ENCODE results near the gene SPR.

DNA sequence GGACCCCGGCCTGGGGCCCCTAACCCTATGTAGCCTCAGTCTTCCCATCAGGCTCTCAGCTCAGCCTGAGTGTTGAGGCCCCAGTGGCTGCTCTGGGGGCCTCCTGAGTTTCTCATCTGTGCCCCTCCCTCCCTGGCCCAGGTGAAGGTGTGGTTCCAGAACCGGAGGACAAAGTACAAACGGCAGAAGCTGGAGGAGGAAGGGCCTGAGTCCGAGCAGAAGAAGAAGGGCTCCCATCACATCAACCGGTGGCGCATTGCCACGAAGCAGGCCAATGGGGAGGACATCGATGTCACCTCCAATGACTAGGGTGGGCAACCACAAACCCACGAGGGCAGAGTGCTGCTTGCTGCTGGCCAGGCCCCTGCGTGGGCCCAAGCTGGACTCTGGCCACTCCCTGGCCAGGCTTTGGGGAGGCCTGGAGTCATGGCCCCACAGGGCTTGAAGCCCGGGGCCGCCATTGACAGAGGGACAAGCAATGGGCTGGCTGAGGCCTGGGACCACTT is 46.5 kb downstream of the SPR start:
- TF ChIP-seq, protein P1, sequence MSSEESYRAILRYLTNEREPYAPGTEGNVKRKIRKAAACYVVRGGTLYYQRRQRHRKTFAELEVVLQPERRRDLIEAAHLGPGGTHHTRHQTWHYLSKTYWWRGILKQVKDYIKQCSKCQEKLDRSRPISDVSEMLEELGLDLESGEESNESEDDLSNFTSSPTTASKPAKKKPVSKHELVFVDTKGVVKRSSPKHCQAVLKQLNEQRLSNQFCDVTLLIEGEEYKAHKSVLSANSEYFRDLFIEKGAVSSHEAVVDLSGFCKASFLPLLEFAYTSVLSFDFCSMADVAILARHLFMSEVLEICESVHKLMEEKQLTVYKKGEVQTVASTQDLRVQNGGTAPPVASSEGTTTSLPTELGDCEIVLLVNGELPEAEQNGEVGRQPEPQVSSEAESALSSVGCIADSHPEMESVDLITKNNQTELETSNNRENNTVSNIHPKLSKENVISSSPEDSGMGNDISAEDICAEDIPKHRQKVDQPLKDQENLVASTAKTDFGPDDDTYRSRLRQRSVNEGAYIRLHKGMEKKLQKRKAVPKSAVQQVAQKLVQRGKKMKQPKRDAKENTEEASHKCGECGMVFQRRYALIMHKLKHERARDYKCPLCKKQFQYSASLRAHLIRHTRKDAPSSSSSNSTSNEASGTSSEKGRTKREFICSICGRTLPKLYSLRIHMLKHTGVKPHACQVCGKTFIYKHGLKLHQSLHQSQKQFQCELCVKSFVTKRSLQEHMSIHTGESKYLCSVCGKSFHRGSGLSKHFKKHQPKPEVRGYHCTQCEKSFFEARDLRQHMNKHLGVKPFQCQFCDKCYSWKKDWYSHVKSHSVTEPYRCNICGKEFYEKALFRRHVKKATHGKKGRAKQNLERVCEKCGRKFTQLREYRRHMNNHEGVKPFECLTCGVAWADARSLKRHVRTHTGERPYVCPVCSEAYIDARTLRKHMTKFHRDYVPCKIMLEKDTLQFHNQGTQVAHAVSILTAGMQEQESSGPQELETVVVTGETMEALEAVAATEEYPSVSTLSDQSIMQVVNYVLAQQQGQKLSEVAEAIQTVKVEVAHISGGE (tag by site-specific recombination; conservative IDR thresholded peaks at IDR 0.05; ENCODE audit: low read depth), result no peak
- TF ChIP-seq ZNF707 (tag by site-specific recombination; IDR thresholded peaks at IDR 0.05) (no peak), ZNF530 (tag by site-specific recombination; IDR thresholded peaks at IDR 0.05; ENCODE audit: low read depth) (no peak), ZNF785 (tag by site-specific recombination; IDR thresholded peaks at IDR 0.05) (no peak), SALL2 (tag by site-specific recombination; IDR thresholded peaks at IDR 0.05; ENCODE audit: borderline replicate concordance) (no peak), KLF16 (tag by site-specific recombination; IDR thresholded peaks at IDR 0.05) (no peak), ZFP3 (tag by site-specific recombination; IDR thresholded peaks at IDR 0.05; ENCODE audit: low read depth) (no peak)
- TF ChIP-seq, protein P2, sequence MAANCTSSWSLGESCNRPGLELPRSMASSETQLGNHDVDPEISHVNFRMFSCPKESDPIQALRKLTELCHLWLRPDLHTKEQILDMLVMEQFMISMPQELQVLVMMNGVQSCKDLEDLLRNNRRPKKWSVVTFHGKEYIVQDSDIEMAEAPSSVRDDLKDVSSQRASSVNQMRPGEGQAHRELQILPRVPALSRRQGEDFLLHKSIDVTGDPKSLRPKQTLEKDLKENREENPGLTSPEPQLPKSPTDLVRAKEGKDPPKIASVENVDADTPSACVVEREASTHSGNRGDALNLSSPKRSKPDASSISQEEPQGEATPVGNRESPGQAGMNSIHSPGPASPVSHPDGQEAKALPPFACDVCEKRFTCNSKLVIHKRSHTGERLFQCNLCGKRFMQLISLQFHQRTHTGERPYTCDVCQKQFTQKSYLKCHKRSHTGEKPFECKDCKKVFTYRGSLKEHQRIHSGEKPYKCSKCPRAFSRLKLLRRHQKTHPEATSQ (tag by site-specific recombination; IDR thresholded peaks at IDR 0.05), result no peak
- TF ChIP-seq, protein P3, sequence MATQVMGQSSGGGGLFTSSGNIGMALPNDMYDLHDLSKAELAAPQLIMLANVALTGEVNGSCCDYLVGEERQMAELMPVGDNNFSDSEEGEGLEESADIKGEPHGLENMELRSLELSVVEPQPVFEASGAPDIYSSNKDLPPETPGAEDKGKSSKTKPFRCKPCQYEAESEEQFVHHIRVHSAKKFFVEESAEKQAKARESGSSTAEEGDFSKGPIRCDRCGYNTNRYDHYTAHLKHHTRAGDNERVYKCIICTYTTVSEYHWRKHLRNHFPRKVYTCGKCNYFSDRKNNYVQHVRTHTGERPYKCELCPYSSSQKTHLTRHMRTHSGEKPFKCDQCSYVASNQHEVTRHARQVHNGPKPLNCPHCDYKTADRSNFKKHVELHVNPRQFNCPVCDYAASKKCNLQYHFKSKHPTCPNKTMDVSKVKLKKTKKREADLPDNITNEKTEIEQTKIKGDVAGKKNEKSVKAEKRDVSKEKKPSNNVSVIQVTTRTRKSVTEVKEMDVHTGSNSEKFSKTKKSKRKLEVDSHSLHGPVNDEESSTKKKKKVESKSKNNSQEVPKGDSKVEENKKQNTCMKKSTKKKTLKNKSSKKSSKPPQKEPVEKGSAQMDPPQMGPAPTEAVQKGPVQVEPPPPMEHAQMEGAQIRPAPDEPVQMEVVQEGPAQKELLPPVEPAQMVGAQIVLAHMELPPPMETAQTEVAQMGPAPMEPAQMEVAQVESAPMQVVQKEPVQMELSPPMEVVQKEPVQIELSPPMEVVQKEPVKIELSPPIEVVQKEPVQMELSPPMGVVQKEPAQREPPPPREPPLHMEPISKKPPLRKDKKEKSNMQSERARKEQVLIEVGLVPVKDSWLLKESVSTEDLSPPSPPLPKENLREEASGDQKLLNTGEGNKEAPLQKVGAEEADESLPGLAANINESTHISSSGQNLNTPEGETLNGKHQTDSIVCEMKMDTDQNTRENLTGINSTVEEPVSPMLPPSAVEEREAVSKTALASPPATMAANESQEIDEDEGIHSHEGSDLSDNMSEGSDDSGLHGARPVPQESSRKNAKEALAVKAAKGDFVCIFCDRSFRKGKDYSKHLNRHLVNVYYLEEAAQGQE (tag by site-specific recombination; IDR thresholded peaks at IDR 0.05), result no peak
- TF ChIP-seq, protein P4, sequence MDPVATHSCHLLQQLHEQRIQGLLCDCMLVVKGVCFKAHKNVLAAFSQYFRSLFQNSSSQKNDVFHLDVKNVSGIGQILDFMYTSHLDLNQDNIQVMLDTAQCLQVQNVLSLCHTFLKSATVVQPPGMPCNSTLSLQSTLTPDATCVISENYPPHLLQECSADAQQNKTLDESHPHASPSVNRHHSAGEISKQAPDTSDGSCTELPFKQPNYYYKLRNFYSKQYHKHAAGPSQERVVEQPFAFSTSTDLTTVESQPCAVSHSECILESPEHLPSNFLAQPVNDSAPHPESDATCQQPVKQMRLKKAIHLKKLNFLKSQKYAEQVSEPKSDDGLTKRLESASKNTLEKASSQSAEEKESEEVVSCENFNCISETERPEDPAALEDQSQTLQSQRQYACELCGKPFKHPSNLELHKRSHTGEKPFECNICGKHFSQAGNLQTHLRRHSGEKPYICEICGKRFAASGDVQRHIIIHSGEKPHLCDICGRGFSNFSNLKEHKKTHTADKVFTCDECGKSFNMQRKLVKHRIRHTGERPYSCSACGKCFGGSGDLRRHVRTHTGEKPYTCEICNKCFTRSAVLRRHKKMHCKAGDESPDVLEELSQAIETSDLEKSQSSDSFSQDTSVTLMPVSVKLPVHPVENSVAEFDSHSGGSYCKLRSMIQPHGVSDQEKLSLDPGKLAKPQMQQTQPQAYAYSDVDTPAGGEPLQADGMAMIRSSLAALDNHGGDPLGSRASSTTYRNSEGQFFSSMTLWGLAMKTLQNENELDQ (tag by site-specific recombination; IDR thresholded peaks at IDR 0.05; ENCODE audit: low read depth), result no peak
- TF ChIP-seq, protein P5, sequence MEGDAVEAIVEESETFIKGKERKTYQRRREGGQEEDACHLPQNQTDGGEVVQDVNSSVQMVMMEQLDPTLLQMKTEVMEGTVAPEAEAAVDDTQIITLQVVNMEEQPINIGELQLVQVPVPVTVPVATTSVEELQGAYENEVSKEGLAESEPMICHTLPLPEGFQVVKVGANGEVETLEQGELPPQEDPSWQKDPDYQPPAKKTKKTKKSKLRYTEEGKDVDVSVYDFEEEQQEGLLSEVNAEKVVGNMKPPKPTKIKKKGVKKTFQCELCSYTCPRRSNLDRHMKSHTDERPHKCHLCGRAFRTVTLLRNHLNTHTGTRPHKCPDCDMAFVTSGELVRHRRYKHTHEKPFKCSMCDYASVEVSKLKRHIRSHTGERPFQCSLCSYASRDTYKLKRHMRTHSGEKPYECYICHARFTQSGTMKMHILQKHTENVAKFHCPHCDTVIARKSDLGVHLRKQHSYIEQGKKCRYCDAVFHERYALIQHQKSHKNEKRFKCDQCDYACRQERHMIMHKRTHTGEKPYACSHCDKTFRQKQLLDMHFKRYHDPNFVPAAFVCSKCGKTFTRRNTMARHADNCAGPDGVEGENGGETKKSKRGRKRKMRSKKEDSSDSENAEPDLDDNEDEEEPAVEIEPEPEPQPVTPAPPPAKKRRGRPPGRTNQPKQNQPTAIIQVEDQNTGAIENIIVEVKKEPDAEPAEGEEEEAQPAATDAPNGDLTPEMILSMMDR (tag by site-specific recombination; IDR thresholded peaks at IDR 0.05), result no peak

All from HEK293 (cell line).